ENCODE results near the gene EFNA5.

DNA sequence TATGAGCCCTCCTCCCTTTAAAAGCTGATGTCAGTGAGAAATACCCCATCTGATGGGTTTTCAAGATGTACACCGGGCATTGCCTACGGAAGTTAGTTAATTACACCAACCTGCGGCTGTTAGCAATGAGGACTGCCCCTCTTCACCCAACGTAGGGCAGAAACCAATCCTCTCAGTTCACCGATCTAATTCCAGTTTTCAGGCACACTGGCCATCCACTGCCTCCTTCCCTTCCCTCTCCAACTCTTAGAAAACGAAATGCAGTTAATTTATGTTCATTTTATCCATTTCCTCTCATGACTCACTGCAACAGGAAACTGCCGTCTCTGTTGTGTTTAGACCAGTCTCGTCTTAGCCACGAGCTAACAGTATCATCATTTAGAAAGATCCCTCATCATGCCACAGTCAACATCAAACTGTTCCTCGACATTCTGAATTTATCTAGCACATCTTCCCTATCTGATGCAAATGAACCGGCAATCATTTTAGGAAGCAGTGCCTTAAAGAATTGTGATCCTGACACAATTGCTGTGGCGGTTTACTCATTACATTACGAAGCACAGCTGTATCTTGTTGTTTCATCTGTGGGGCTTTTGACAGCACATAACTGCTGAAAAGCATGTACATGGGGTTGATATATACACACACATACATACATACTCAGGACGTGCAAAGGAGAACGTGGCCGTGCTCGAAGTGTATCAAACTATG is 168.6 kb downstream of the EFNA5 start:
- TF ChIP-seq, protein P1, sequence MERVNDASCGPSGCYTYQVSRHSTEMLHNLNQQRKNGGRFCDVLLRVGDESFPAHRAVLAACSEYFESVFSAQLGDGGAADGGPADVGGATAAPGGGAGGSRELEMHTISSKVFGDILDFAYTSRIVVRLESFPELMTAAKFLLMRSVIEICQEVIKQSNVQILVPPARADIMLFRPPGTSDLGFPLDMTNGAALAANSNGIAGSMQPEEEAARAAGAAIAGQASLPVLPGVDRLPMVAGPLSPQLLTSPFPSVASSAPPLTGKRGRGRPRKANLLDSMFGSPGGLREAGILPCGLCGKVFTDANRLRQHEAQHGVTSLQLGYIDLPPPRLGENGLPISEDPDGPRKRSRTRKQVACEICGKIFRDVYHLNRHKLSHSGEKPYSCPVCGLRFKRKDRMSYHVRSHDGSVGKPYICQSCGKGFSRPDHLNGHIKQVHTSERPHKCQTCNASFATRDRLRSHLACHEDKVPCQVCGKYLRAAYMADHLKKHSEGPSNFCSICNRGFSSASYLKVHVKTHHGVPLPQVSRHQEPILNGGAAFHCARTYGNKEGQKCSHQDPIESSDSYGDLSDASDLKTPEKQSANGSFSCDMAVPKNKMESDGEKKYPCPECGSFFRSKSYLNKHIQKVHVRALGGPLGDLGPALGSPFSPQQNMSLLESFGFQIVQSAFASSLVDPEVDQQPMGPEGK (CRISPR knock-in tag; IDR thresholded peaks at IDR 0.05; ENCODE audit: borderline replicate concordance), result no peak
- TF ChIP-seq ARNTL (CRISPR knock-in tag; IDR thresholded peaks at IDR 0.05; ENCODE audit: borderline replicate concordance, low read depth) (no peak), ZNF8 (CRISPR knock-in tag; IDR thresholded peaks at IDR 0.05) (no peak)
